GM12878 (cell line): ENCODE measurements around the gene KLK8. TPM values are rescaled to one million over a fixed set of nuclear protein-coding genes. Genes with fewer than 3 reads are reported as not detected.

ENCODE experiments used
- ATAC-seq: fragments of 200-7000 bp; cut with Tn5 transposase; 3 replicates; pipeline ENCODE4 v1.9.1; 2020; ENCODE audit warnings: mild to moderate bottlenecking, moderate library complexity
- BruUV-seq: library from RNA; stranded (reverse); fragments of 400-500 nt; replicated peaks from 2 replicates; lab custom pipeline; 2021; lab: Mats Ljungman, UMichigan
- CTCF ChIA-PET: fragments of 300-600 bp; sonication (Branson Sonifier 250); formaldehyde crosslinking; extraction: SDS; loops from one replicate; lab custom pipeline; 2021; ENCODE audit warnings: inconsistent platforms; lab: Yijun Ruan, JAX
- POLR2A ChIA-PET: fragments of 350-600 bp; formaldehyde crosslinking; extraction: SDS; loops from one replicate; lab custom pipeline; 2021; ENCODE audit warnings: inconsistent platforms; lab: Charles Lee
- RAD21 ChIA-PET: fragments of 300-600 bp; sonication (Branson Sonifier 250); formaldehyde crosslinking; loops from one replicate; lab custom pipeline; 2023; ENCODE audit warnings: antibody characterized with exemption; ENCODE audit not compliant: unreplicated experiment; lab: Charles Lee
- SMC1A ChIA-PET: fragments of 300-600 bp; sonication (Branson Sonifier 250); formaldehyde crosslinking; loops from one replicate; lab custom pipeline; 2023; ENCODE audit not compliant: unreplicated experiment, uncharacterized antibody; lab: Charles Lee
- DNase-seq: peaks from one replicate; pipeline ENCODE4 v3.0.0-alpha.2; 2011; ENCODE audit warnings: low read depth, low spot score
- FAIRE-seq: peaks from 3 replicates; lab custom pipeline; 2011; peaks lifted over from hg19 to GRCh38; lab: Jason Lieb, UNC
- H2AFZ ChIP-seq: 2 replicates; pipeline ENCODE4 v1.6.0; 2011; ENCODE audit warnings: low read depth, low read length, control low read depth; ENCODE audit not compliant: control insufficient read depth
- H3K27ac ChIP-seq: 2 replicates; pipeline ENCODE4 v1.5.1; 2011; ENCODE audit warnings: control low read depth; ENCODE audit not compliant: control insufficient read depth, insufficient read depth
- H3K27me3 ChIP-seq, 2 experiments: replicated peaks in 1 of 2; 2 replicates each; pipeline versions ENCODE4 v1.6.0 to v1.6.1; 2011; ENCODE audit warnings: low read length in 1 of 2; ENCODE audit not compliant: control insufficient read depth in 2 of 2, insufficient read depth in 2 of 2
- H3K36me3 ChIP-seq, 2 experiments: 2 replicates each; pipeline ENCODE4 v1.5.1; 2011; ENCODE audit warnings: low read length in 1 of 2; ENCODE audit not compliant: control insufficient read depth in 2 of 2, insufficient read depth in 2 of 2
- H3K4me1 ChIP-seq: 2 replicates; pipeline ENCODE4 v1.6.1; 2011; ENCODE audit warnings: mild to moderate bottlenecking, low read length, moderate library complexity, mixed read lengths; ENCODE audit not compliant: control insufficient read depth, insufficient read depth
- H3K4me2 ChIP-seq: 2 replicates; pipeline ENCODE4 v1.6.0; 2011; ENCODE audit warnings: control low read depth; ENCODE audit not compliant: control insufficient read depth, insufficient read depth
- H3K4me3 ChIP-seq: fragments of 200-600 bp; sonication (generic); 2 replicates; pipeline ENCODE4 v1.5.1; 2016
- H3K79me2 ChIP-seq: 2 replicates; pipeline ENCODE4 v1.6.0; 2011; ENCODE audit warnings: low read length; ENCODE audit not compliant: control insufficient read depth, insufficient read depth
- H3K9ac ChIP-seq: 2 replicates; pipeline ENCODE4 v1.8.0; 2011; ENCODE audit warnings: low read length, control low read depth, mixed read lengths; ENCODE audit not compliant: control insufficient read depth, insufficient read depth
- H3K9me3 ChIP-seq: replicated peaks from 3 replicates; pipeline ENCODE4 v1.5.1; 2011; ENCODE audit warnings: mild to moderate bottlenecking, low read length; ENCODE audit not compliant: control insufficient read depth, insufficient read depth
- H4K20me1 ChIP-seq: 2 replicates; pipeline ENCODE4 v1.6.0; 2011; ENCODE audit not compliant: control insufficient read depth, insufficient read depth
- CTCF ChIP-seq, 3 experiments: IDR thresholded peaks in 2 of 3; conservative IDR thresholded peaks in 1 of 3; 2 replicates each; pipeline ENCODE4 v1.5.1; 2011; ENCODE audit warnings: low read depth in 3 of 3, low read length in 3 of 3, mild to moderate bottlenecking in 3 of 3, control low read depth in 2 of 3, moderate library complexity in 2 of 3, inconsistent platforms in 1 of 3, mixed read lengths in 1 of 3; ENCODE audit not compliant: control insufficient read depth in 2 of 3, insufficient read depth in 1 of 3; ENCODE audit errors: extremely low read depth in 1 of 3
- FOXM1 ChIP-seq: IDR thresholded peaks from 2 replicates; pipeline ENCODE4 v1.6.1; 2012; ENCODE audit warnings: low read depth, mild to moderate bottlenecking, inconsistent platforms, low read length, moderate library complexity
- SMC3 ChIP-seq: IDR thresholded peaks from 2 replicates; pipeline ENCODE4 v1.6.1; 2011; ENCODE audit warnings: low read length, improper control_type of control experiment, borderline replicate concordance
- TCF12 ChIP-seq: IDR thresholded peaks from 2 replicates; pipeline ENCODE4 v1.6.1; 2011; ENCODE audit warnings: low read depth, mild to moderate bottlenecking, low read length
- ZSCAN29 ChIP-seq: fragments of 450-650 bp; IDR thresholded peaks from 2 replicates; pipeline ENCODE4 v1.6.1; 2017; ENCODE audit warnings: mild to moderate bottlenecking, moderate library complexity
- WGBS: methylation state at CpG from one replicate; pipeline ENCODE4 v1.1.6; 2016; ENCODE audit warnings: low lambda C conversion rate; ENCODE audit not compliant: insufficient replicate concordance, insufficient coverage; ENCODE audit errors: missing lambda C conversion rate; 5-methylcytosine and 5-hydroxymethylcytosine counted together
- in situ Hi-C: fragments of 300-500 bp; cut with MboI; formaldehyde crosslinking; loops from 9 replicates; pipeline ENCODE4 v1.14.3; 2018; ENCODE audit warnings: mixed read lengths
- intact Hi-C: fragments of 100-400 bp; cut with micrococcal nuclease; formaldehyde crosslinking; loops from one replicate; pipeline ENCODE4 v1.14.2; 2022; ENCODE audit not compliant: unreplicated experiment
- polyA plus RNA-seq, 11 experiments: library from polyadenylated mRNA; depleted of rRNA in 4 of 11; unstranded in 6 of 11; stranded (reverse) in 5 of 11; fragments of >200 nt; fragmentation: Nextera tagmentation in 4 of 11; fragmentation: Illumina TruSeq in 1 of 11; extraction: Ambion mirVana in 4 of 11; extraction: Trizol in 1 of 11; gene quantifications; 1 replicate in 1 of 11; 2 replicates in 10 of 11; pipeline versions ENCODE4 v1.2.1 to v1.2.3, GENCODE V29; 2011 to 2016; ENCODE audit warnings: inconsistent platforms in 2 of 11, missing spikeins in 2 of 11, low read depth in 1 of 11
- total RNA-seq, 4 experiments: library from RNA; depleted of rRNA in 3 of 4; stranded (reverse); fragments of >200 nt in 3 of 4; fragmentation: Illumina TruSeq in 1 of 4; extraction: Trizol in 1 of 4; gene quantifications; 2 replicates each; pipeline versions ENCODE4 v1.2.1 to v1.2.3, GENCODE V29; 2013 to 2021
- TF ChIP-seq, protein P1 (sequence below): fragments of 450-650 bp; IDR thresholded peaks from 2 replicates; pipeline ENCODE4 v1.6.1; 2017; ENCODE audit warnings: mild to moderate bottlenecking, low read depth, inconsistent platforms; ENCODE audit not compliant: poor library complexity, severe bottlenecking
- TF ChIP-seq, protein P2 (sequence below): fragments of 450-650 bp; IDR thresholded peaks from 2 replicates; pipeline ENCODE4 v1.6.1; 2016; ENCODE audit warnings: mild to moderate bottlenecking

KLK8 gene
- total and polyA plus RNA-seq, 10 of the 15 experiments (the other 5 are each of a cell fraction or from before 2014, with no cell fraction given) = not detected

GRCh38 chr19:51015691-51016267 is 14.4 kb upstream of the KLK8 start:
- Histone ChIP-seq H3K79me2 (no peaks in the 10 kb centered on the region), H3K4me3 (no peak overlapping the region), H3K9me3 (no peaks in the 10 kb centered on the region; the same call in 2 of the 3 replicates), H3K9ac (no peak overlapping the region), H3K4me2 (no peak overlapping the region), H3K4me1 (no peaks in the 10 kb centered on the region), H4K20me1 (no peaks in the 10 kb centered on the region), H3K36me3 (no peaks in the 10 kb centered on the region), H2AFZ (no peak overlapping the region), H3K27me3 (no peaks in the 10 kb centered on the region; a peak in 3 of 4 replicates), H3K27ac (no peak overlapping the region)
- intact Hi-C loops (no loop called here), in situ Hi-C loops (no loop called here)
- WGBS = 42% methylated on average over 18 of the region's 19 CpGs
- no peak for FAIRE-seq
- SMC1A ChIA-PET = no interaction called here
- CTCF ChIA-PET = no interaction called here
- RAD21 ChIA-PET = no interaction called here
- no TSS peak for BruUV-seq
- no peak for ATAC-seq
- TF ChIP-seq SMC3 = no peak
- TF ChIP-seq, protein P1, sequence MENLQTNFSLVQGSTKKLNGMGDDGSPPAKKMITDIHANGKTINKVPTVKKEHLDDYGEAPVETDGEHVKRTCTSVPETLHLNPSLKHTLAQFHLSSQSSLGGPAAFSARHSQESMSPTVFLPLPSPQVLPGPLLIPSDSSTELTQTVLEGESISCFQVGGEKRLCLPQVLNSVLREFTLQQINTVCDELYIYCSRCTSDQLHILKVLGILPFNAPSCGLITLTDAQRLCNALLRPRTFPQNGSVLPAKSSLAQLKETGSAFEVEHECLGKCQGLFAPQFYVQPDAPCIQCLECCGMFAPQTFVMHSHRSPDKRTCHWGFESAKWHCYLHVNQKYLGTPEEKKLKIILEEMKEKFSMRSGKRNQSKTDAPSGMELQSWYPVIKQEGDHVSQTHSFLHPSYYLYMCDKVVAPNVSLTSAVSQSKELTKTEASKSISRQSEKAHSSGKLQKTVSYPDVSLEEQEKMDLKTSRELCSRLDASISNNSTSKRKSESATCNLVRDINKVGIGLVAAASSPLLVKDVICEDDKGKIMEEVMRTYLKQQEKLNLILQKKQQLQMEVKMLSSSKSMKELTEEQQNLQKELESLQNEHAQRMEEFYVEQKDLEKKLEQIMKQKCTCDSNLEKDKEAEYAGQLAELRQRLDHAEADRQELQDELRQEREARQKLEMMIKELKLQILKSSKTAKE = no peak
- TF ChIP-seq, protein P2, sequence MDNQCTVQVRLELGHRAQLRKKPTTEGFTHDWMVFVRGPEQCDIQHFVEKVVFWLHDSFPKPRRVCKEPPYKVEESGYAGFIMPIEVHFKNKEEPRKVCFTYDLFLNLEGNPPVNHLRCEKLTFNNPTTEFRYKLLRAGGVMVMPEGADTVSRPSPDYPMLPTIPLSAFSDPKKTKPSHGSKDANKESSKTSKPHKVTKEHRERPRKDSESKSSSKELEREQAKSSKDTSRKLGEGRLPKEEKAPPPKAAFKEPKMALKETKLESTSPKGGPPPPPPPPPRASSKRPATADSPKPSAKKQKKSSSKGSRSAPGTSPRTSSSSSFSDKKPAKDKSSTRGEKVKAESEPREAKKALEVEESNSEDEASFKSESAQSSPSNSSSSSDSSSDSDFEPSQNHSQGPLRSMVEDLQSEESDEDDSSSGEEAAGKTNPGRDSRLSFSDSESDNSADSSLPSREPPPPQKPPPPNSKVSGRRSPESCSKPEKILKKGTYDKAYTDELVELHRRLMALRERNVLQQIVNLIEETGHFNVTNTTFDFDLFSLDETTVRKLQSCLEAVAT = no peak
- TF ChIP-seq FOXM1 = no peak
- no peak for TF ChIP-seq ZSCAN29
- TF ChIP-seq TCF12 = no peak
- TF ChIP-seq CTCF (IDR thresholded peaks at IDR 0.05 in 2 of 3, conservative IDR thresholded peaks at IDR 0.05 in 1 of 3; ENCODE audit: control insufficient read depth in 2 of 3, extremely low read depth in 1 of 3, insufficient read depth in 1 of 3, low read depth in 3 of 3, low read length in 3 of 3) = no peak
- DNase-seq = no peak
- POLR2A ChIA-PET = no interaction called here
